Psoas muscle (tissue), 8 donors: ENCODE data around the gene NDFIP1. TPM values are rescaled to one million over a fixed set of nuclear protein-coding genes. Genes with fewer than 3 reads are reported as not detected.

Source experiments
- ATAC-seq, 4 donors: fragments of 200-7000 bp; cut with Tn5 transposase; one replicate each; pipeline ENCODE4 v1.9.1; 2020; ENCODE audit warnings: moderate library complexity in 3 of 4, mild to moderate bottlenecking in 2 of 4
- DNase-seq, 2 donors: peaks; one replicate each; pipeline ENCODE4 v3.0.0-alpha.2; 2020
- H3K27ac ChIP-seq: fragments of 200-600 bp; one replicate; pipeline ENCODE4 v1.8.0; 2022
- H3K27me3 ChIP-seq, 3 donors: fragments of 200-600 bp in 1 of 3; one replicate each; pipeline versions ENCODE4 v1.6.1 to v1.8.0; 2013 to 2022; ENCODE audit warnings: low read length in 2 of 3, mild to moderate bottlenecking in 2 of 3, moderate library complexity in 1 of 3; ENCODE audit not compliant: insufficient read depth in 3 of 3
- H3K36me3 ChIP-seq, 2 donors: fragments of 200-600 bp in 1 of 2; one replicate each; pipeline versions ENCODE4 v1.6.1 to v1.8.0; 2013 to 2022; ENCODE audit warnings: low read depth in 1 of 2, mild to moderate bottlenecking in 1 of 2, moderate library complexity in 1 of 2; ENCODE audit not compliant: insufficient read depth in 1 of 2
- H3K4me1 ChIP-seq: fragments of 200-600 bp; one replicate; pipeline ENCODE4 v1.8.0; 2022
- H3K4me3 ChIP-seq: fragments of 200-600 bp; one replicate; pipeline ENCODE4 v1.8.0; 2022; ENCODE audit warnings: mild to moderate bottlenecking
- H3K9me3 ChIP-seq: fragments of 200-600 bp; one replicate; pipeline ENCODE4 v1.8.0; 2022
- WGBS, 3 donors: extraction: QIAGEN DNeasy Blood & Tissue Kit; methylation state at CpG; one replicate each; pipeline versions ENCODE4 v1.1.6 to v1.1.7; 2013; 5-methylcytosine and 5-hydroxymethylcytosine counted together
- intact Hi-C, 2 donors: fragments of 100-400 bp; cut with DNase I; formaldehyde crosslinking; loops; one replicate each; pipeline versions ENCODE4 v1.11.0 to v1.14.2; 2022
- polyA plus RNA-seq, 3 donors: library from polyadenylated mRNA; stranded (reverse); fragments of 200-250 nt; gene quantifications; one replicate each; pipeline ENCODE4 v1.2.3, GENCODE V29; 2013
- total RNA-seq, 4 donors: library from RNA; stranded (reverse); fragmentation: NEBNext Ultra II Directional in 2 of 4; extraction: Animal tissue kit (Norgen Biotek cat#: 25700) in 2 of 4; gene quantifications; one replicate each; pipeline versions ENCODE4 v1.2.1 to v1.2.4, GENCODE V29; 2021 to 2023
- TF ChIP-seq, protein P1 (sequence below): fragments of 200-600 bp; IDR thresholded peaks from one replicate; pipeline ENCODE4 v1.8.0; 2022; ENCODE audit warnings: antibody characterized with exemption
- donor health status: healthy with polysubstance abuse.
- donor health status: DM: no; HTN: no; CAD: no; lungs with moderate emphysema.
- donor health status: Bipolar disorder and iron deficiency.
- donor health status: healthy.
- donor health status: DM: yes; HTN: yes; CAD: no.
- donor health status: DM: no; HTN: no; CAD: no.
- donor health status: DM: no; HTN: no; CAD: no.
- donor health status: DM: yes; HTN: yes; CAD: no.

NDFIP1 gene
- total and polyA plus RNA-seq, 7 donors: 22.9 to 34.2 (median 31.6) TPM

DNA sequence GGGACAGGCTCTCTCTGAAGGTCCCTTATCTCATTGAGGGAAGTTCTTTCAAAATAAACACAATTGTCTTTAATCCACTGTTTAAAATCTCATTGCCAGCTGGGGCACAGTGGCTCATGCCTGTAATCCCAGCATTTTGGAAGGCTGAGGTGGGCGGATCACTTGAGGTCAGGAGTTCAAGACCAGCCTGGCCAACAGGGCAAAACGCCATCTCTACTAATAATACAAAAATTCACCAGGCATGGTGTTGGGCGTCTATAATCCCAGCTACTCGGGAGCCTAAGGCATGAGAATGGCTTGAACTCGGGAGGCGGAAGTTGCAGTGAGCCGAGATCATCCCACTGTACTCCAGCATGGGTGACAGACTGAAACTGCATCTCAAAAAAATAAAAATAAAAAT, 8.3 kb upstream of the NDFIP1 start:
- Histone ChIP-seq H3K36me3 (no peaks in the 10 kb centered on the region), H3K27me3 (no peaks in the 10 kb centered on the region), H3K4me3 (no peak overlapping the region), H3K9me3 (no peaks in the 10 kb centered on the region), H3K4me1 (peaks cover 11% of the 10 kb centered on the region), H3K27ac (no peak overlapping the region)
- 57 to 67% (median 66%) methylated on average over 7 of the region's 7 CpGs for WGBS, 3 donors
- DNase-seq (no peak), ATAC-seq (no peak)
- TF ChIP-seq, protein P1, sequence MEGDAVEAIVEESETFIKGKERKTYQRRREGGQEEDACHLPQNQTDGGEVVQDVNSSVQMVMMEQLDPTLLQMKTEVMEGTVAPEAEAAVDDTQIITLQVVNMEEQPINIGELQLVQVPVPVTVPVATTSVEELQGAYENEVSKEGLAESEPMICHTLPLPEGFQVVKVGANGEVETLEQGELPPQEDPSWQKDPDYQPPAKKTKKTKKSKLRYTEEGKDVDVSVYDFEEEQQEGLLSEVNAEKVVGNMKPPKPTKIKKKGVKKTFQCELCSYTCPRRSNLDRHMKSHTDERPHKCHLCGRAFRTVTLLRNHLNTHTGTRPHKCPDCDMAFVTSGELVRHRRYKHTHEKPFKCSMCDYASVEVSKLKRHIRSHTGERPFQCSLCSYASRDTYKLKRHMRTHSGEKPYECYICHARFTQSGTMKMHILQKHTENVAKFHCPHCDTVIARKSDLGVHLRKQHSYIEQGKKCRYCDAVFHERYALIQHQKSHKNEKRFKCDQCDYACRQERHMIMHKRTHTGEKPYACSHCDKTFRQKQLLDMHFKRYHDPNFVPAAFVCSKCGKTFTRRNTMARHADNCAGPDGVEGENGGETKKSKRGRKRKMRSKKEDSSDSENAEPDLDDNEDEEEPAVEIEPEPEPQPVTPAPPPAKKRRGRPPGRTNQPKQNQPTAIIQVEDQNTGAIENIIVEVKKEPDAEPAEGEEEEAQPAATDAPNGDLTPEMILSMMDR: no peak
- intact Hi-C loops: no loop called here

DNA sequence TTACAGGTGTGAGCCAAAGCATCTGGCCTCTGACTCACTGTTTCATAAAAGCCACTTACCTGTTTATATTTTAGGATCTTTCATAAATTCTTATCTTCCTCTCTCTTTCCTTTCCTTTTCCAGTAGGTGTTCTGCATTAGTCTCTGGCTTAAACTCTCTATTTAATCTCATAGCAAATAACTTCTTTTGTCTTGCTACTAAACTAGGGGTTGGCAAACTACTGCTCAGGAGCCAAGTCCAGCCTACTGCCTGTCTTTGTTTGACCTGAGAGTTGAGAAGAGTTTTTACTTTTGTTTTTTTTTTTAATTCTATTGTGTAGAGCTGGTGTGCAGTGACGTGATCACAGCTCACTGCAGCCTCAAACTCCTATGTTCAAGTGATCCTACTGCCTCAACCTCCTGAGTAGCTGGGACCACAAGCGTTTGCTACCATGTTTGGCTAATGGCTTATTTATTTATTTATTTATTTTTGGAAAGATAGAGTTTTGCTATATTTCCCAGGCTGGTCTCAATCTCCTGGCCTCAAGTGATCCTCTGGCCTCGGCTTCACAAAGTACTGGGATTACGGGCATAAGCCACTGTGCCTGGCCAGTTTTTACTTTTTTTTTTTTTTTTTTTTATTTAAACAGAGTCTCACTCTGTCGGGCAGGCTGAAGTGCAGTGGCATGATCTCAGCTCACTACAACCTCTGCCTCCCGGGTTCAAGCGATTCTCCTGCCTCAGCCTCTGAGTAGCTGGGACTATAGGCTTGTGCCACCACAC, 5.4 kb upstream of the NDFIP1 start:
- WGBS, 3 donors: 94 to 97% (median 94%) methylated on average over 7 of the region's 7 CpGs
- H3K4me3 ChIP-seq: no peak overlapping the region
- DNase-seq (no peak), ATAC-seq (no peak)
- no peaks in the 10 kb centered on the region for H3K27me3 ChIP-seq
- no peaks in the 10 kb centered on the region for H3K36me3 ChIP-seq
- intact Hi-C loops: no loop called here
- no peaks in the 10 kb centered on the region for H3K9me3 ChIP-seq
- H3K27ac ChIP-seq: no peak overlapping the region
- TF ChIP-seq, protein P1: no peak
- no peaks in the 10 kb centered on the region for H3K4me1 ChIP-seq

DNA sequence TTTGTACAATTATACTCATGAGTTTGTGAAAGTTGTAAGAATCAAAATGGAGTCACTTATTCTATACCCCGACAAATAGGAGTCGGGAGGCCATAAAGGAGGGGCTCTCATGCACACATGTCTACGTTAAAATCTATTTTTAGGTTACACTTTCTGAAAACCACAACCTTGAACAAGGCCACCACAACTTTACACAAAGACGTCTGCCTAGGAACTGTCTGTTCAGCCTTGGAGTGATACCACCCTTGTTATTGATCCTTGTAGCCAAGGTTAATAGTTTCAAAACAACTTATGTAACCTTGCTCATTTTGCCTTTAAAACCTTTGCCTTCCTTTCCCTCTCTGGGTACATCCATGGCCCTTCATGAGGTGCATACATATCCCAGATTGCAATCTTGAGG, 4.1 kb upstream of the NDFIP1 start:
- no peak overlapping the region for H3K4me3 ChIP-seq
- no peaks in the 10 kb centered on the region for H3K9me3 ChIP-seq
- no peaks in the 10 kb centered on the region for H3K4me1 ChIP-seq
- 82 to 92% (median 87%) methylated on average over 4 of the region's 4 CpGs for WGBS, 3 donors
- TF ChIP-seq, protein P1: no peak
- intact Hi-C loops: no loop called here
- H3K27me3 ChIP-seq: no peaks in the 10 kb centered on the region
- no peak overlapping the region for H3K27ac ChIP-seq
- ATAC-seq: no peak
- H3K36me3 ChIP-seq: no peaks in the 10 kb centered on the region
- DNase-seq: no peak

GRCh38 chr5:142106061-142106460, 2.5 kb upstream of the NDFIP1 start:
- intact Hi-C loops: no loop called here
- WGBS, 3 donors: 36 to 47% (median 37%) methylated on average over 3 of the region's 3 CpGs
- peak; percentile 41 to 58 for DNase-seq

More at GRCh38 chr5:142106061-142106460, 2.5 kb upstream of the NDFIP1 start:
- Histone ChIP-seq H3K36me3 (no peaks in the 10 kb centered on the region), H3K4me1 (peaks cover 12% of the 10 kb centered on the region), H3K9me3 (no peaks in the 10 kb centered on the region), H3K27me3 (no peaks in the 10 kb centered on the region), H3K4me3 (no peak overlapping the region), H3K27ac (no peak overlapping the region)
- TF ChIP-seq, protein P1: no peak
- ATAC-seq: no peak
